Fibroblast of gingiva (primary cell): ENCODE results near the gene CA7.
A peak's percentile ranks its signal among the peaks of the same experiment; 100 is the strongest.

Source experiments
- DNase-seq: peaks from one replicate; pipeline ENCODE4 v3.0.0-alpha.2; 2011; ENCODE audit warnings: low read depth

Gene CA7

DNA sequence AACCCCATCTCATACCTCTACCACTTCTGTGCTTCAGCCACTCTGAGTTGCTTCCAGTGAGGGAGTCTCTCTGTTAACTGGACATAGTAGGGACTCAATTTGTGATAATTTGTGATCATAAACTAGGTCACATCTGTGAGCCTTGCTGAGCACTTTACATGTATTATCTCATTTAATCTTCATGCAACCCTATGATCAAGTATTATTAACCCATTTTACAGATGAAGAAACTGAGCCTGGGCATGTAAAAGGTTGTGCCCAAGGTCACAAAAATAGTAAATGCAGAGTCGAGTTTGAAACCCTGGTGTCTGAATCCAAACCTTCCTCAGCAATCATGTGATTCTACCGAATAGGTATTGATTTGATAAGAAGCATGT, 54.7 kb downstream of the CA7 start:
- DNase-seq = no peak

DNA sequence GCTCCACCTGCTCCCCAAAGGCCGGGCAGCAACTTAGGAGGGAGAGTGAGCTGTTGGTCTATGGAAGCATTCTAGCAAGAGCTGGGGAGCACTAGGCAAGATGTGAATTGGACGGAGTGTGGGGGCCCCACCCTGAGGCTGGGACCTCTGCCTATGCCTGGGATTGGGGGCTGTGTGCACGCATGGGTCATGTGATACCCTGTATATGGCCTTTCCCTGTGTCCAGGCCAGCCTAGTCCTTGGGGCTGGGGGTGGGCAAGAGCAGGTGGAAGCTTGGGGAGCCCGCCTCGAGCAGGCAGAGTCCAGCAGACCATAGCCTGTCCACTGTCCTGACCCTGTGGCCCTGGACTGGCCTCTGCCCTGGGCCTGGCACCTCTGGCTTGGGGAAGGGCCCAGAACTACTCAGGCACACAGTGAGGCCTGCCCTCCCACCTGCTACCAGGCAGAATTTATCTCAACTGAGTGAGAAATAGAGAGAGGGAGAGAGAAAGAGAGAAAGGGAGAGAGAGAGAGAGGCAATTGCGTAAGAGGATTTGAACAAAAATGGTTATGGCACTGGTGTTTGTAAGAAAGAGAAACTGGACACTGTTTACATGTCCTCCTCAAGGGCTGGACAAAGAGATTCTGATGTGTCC, 55.2 kb downstream of the CA7 start:
- peak; percentile 79 for DNase-seq

- no peak for DNase-seq
These were observed 55.9 kb downstream of the CA7 start for GRCh38 chr16:66899945-66900710.

GRCh38 chr16:66900721-66901441, 56.7 kb downstream of the CA7 start:
- no peak for DNase-seq

DNA sequence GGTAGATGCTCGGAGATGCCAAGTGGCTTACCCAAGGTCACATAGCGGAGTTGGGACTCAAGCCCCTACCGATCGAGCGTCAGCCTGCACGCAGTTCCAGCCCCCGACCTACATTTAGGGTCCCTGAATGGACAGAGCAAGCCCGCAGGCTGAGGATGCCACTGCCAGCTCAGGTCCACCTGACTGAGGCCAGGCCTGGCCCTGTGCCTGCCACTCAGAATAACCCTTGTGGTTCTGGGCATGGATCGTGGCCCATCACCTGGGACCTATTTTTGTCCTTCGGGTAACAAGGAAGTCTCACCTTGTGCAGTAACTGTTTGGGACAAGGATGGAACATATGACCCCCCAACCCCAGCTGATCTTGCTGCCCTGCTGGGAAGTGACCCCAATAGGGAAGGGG, 57.4 kb downstream of the CA7 start:
- no peak for DNase-seq

GRCh38 chr16:66902648-66903543, 58.7 kb downstream of the CA7 start:
- no peak for DNase-seq
